GM19025 (cell line): ENCODE data around the gene RPGRIP1.
"Not testable (repeated sequence)": the region's sequence is repeated elsewhere in the genome, so short reads cannot be mapped to it uniquely, and the experiment has no call there.

ENCODE experiments used
- ATAC-seq: cut with Tn5 transposase; IDR thresholded peaks from one replicate; pipeline ENCODE4 v1.9.1; 2021; ENCODE audit warnings: mild to moderate bottlenecking, low read depth, moderate library complexity; ENCODE audit not compliant: unreplicated experiment

Gene RPGRIP1

DNA sequence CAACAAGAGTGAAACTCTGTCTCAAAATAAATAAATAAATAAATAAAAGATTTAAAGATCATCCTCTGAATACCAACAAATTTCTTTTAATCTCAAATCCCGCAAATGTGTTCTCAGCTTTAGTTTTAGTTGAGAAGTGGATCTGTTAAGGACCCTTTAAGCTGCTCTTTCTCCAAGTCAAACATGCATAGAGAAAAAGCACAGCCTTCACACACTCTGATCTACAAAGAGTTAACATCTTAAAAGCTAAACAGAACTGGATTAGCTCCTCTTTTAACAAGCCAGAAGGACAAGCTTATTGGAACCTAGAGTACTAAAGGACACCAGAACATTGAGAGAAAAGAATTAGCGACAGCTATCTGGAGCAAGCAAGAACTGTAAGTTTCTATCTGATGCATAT lies at the start of gene RPGRIP1:
Gene RPGRIP1 (plus strand): TSS at position 301 of the 400 bp plus-strand sequence. CDS start 7,894 bp downstream, outside the sequence.
- ATAC-seq: no peak

- no peak for ATAC-seq
Observed at GRCh38 chr14:21231020-21231652, 48.7 kb upstream of the RPGRIP1 start.

DNA sequence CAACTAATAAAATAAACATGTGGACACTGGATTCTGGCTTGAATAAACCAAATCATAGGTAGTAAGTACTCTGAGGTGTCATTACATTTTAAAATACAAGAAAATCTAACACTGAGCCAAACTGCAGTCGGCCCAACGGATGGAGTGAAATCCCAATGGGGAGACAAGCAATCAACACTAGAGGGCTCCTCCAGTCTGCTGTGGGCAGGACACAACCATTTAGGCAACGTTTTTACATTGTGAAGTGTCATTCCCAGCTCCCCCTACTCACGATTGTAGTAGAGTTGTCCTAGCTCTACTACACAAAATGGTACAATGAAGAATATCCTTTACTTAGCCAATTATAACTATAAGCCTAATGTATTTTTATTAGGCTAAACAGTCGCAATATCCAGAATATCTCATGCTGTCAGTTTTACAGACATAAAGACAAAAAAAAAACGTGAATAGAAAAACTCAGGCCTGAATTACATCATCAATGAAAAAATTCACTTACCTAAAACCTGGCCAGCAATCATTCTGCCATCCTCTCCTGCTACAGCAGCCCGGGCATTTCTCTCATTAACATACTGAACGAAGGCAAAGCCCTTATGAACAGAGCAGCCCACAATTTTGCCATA lies 46.3 kb upstream of the RPGRIP1 start:
- no peak for ATAC-seq

- ATAC-seq: no peak
Observed at GRCh38 chr14:21234112-21234511, 45.8 kb upstream of the RPGRIP1 start.

GRCh38 chr14:21236948-21237797 lies 42.7 kb upstream of the RPGRIP1 start:
- no peak for ATAC-seq

DNA sequence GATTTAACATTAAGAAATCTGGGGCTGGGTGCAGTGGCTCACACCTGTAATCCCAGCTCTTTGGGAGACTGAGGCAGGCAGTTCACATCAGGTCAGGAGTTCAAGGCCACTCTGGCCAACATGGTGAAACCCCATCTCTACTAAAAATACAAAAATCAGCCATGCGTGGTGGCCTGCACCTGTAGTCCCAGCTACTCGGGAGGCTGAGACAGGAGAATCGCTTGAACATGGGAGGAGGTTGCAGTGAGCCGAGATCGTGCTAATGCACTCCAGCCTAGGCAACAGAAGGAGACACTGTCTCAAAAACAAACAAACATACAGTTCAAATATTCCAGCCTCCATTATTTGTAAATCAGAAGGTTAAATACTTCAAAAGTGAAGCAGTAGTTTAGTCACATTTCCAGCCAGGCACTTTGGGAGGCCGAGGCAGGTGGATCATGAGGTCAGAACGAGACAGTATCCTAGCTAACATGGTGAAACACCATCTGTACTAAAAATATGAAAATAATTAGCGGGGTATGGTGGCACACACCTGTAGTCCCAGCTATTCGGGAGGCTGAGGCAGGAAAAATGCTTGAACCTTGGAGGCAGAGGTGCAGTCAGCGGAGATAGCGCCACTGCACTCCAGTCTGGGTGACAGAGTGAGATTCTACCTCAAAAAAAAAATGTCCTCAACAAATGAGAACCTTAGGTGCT lies 40.9 kb upstream of the RPGRIP1 start:
- no peak for ATAC-seq

DNA sequence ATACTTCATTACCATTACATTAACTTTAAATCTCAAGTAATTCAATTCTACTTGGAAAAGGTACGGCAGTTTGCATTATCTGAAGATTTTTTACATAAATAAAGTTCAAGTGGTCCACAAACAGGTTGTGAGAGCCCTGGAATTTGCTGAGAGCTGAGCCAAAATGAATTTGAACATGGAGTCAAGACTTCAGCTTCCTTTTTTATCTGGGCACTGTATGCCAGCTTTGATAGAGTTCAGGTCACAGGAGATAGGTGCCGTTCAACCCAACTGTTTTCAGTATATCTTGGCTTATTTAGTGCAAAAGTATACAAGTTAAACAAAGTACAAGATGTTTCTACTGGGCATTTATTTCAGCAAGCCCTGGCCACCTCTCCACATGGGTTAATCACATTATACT lies 39.5 kb upstream of the RPGRIP1 start:
- ATAC-seq: no peak

GRCh38 chr14:21241218-21241819 lies 38.6 kb upstream of the RPGRIP1 start:
- no peak for ATAC-seq

DNA sequence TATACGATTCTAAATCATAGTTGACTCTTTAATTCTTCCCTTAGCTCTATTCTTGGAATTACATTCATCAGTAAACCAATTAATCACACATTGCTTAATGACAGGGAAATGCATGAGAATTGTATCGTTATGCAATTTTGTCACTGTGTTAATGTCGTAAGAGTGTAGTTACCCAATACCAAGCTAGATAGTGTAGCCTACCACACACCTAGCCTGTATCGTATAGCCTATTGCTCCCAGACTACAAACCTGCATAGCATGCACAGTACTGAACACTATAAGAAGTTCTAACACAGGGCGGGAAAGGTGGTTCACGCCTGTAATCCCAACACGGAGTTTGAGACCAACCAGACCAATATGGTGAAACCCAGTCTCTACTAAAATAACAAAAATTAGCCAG lies 35.3 kb upstream of the RPGRIP1 start:
- ATAC-seq: no peak

- ATAC-seq: no peak
Observed at GRCh38 chr14:21245813-21246212, 34.1 kb upstream of the RPGRIP1 start.

GRCh38 chr14:21248338-21248737 lies 31.5 kb upstream of the RPGRIP1 start:
- ATAC-seq: no peak

DNA sequence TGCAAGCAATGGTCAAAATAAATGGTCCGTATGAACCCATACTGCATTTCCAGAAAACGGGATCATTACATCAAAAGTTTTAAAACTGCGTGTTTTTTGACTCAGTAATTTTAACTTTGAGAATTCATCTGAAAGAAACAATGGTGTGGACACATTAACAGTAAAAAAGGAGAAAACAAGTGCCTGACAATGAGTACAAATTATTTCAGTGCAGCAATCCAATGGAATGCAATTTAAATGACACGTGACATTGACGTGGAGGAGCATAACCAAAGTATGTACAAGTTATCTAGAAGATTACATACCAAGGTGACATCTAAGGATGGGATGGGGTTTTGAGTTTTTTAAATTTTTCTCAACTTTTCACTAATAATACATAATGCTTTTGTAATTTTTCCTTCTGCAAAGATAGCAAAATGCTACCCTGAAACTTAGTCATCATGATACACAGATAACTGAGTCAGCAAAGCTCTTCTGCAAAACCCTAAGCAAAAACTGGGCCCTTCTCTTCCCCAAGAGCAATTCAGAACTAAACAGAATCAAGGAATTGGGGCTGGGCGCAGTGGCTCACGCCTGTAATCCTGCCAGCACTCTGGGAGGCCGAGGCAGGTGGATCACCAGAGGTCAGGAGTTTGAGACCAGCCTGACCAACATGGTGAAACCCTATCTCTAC lies 31.0 kb upstream of the RPGRIP1 start:
- ATAC-seq: no peak

GRCh38 chr14:21251215-21251614 lies 28.7 kb upstream of the RPGRIP1 start:
- ATAC-seq: no peak

DNA sequence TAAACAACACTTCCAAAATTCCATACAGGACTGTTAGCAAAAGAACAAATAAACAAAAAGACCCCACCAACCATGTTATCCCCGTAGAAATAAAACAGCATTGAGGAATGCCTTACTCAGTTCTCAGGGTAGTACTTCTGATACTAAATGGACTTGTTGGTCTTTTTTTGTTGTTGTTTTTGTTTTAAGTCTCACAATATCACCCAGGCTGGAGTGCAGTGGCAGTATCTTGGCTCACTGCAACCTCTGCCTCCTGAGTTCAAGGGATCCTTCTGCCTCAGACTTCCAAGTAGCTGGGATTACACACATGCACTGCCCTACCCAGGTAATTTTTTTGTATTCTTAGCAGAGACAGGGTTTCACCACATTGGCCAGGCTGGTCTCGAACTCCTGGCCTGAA lies 27.7 kb upstream of the RPGRIP1 start:
- ATAC-seq: no peak

DNA sequence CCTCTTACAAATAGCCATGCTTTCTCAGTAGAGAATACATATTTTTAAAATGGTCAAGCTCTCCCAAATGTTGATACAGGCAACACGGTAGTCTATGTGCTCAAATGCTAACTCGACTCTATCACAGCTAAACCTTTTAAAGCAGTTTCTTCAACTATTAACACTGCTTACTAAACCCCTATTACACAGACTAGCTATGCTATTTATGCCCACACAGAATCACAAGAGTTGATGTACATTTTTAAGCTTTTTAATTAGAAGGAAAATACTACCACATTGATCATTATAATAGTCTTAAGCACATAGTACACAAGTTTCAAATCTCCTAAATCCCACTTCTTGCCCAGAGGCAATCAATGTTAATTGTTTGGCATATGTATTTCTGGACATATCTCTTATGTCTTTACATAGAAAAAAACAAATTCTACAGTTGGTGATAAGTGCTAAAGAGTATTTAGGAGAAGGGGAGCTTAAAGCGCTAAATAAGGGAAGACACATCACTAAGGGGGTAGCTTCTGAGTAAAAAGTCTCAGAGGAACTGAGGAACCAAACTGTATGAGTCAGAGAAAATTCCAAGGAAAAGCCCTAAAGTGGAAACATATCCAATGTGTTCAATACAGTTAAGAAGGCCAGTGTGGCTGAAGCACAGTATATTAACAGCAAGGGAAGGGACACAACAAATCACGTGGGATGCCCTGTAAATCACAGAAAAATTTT lies 24.3 kb upstream of the RPGRIP1 start:
- no peak for ATAC-seq

DNA sequence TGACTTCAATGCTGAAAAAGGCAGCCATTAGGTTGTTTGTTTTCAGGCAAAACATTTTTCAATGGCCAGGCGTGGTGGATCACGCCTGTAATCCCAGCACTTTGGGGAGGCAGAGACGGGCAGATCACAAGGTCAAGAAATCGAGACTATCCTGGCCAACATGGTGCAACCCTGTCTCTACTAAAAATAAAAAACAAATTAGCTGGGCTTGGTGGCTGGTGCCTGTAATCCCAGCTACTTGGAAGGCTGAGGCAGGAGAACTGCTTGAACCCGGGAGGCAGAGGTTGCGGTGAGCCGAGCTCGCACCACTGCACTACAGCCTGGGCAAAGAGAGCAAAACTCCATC lies 23.8 kb upstream of the RPGRIP1 start:
- ATAC-seq: not testable (repeated sequence)

GRCh38 chr14:21256539-21257393 lies 23.1 kb upstream of the RPGRIP1 start:
- no peak for ATAC-seq

- no peak for ATAC-seq
Observed at GRCh38 chr14:21257394-21257909, 22.4 kb upstream of the RPGRIP1 start.
